LoVo (cell line): Measurements from ENCODE around the gene HECTD4.
A peak's percentile ranks its signal among the peaks of the same experiment; 100 is the strongest.
"Not testable (repeated sequence)": the region's sequence is repeated elsewhere in the genome, so short reads cannot be mapped to it uniquely, and the experiment has no call there.

ENCODE experiments used
- DNase-seq: peaks from one replicate; pipeline ENCODE4 v3.0.0-alpha.2; 2016; ENCODE audit warnings: low spot score

Gene HECTD4

DNA sequence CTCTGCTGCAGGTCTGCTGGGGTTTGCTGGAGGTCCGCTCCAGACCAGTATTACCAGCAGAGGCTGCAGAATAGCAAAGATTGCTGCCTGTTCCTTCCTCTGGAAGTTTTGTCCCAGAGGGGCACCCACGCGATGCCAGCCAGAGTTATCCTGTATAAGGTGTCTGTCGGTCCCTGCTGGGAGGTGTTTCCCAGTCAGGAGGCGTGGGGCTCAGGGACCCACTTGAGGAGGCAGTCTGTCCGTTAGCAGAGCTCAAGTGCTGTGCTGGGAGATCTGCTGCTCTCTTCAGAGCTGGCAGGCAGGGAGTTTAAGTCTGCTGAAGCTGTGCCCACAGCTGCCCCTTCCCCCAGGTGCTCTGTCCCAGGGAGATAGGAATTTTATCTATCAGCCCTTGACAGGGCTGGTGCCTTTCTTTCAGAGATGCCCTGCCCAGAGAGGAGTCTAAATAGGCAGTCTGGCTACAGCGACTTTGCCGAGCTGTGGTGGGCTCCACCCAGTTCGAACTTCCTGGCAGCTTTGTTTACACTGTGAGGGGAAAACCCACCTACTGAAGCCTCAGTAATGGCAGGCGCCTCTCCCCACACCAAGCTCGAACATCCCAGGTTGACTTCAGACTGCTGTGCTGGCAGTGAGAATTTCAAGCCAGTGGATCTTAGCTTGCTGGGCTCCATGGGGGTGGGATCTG is 223.6 kb downstream of the HECTD4 start:
- DNase-seq, result not testable (repeated sequence)

DNA sequence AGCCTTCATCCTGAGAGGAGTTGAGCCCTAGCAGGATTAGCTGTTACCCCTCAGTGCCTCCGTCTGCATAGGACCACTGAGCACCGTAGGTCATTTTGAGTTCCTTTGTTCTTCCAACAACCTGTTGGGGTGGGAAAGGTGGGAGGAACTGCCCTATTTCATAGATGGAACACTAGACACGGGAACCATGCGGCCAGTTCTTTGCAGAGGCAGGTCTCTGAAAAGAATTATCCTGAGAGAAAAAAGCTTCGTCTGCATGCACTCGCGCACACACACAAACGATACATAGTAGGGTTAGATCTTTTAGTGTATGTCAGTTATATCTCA is 228.4 kb downstream of the HECTD4 start:
- DNase-seq, result no peak

DNA sequence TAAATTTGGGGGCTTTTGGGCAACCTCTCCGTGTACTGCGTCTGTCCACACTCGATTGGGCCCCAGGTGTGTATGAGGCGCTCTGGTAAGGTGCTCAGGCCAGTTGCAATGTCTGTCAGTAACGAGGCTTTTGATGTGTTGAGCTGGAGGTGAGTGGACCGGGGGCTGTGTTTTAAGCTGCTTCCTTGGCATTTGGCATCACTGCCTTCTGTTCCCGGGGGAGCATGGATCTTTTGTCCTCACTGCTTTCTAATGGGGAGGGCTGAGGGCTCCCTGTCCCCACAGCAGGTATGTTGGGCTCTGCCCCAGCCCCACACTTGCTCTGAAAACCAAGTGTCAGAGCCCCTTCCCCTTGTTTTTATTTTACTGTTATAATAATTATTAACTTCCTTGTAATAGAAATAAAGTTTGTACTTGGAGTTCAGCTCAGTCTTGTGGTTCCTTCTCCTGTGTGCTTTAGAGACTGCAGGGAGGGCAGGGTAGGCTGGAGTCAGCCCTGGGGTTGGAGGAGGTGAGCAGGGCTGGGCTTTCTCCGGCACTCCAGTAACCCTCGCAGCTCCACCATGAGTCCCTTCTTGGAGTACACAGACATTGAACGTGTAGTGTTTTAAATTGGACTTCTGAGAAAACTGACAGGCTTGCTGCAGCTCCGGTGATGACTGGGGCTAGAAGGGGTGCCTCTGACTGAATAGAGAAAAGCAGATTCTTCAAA is 228.9 kb downstream of the HECTD4 start:
- DNase-seq, result no peak

DNA sequence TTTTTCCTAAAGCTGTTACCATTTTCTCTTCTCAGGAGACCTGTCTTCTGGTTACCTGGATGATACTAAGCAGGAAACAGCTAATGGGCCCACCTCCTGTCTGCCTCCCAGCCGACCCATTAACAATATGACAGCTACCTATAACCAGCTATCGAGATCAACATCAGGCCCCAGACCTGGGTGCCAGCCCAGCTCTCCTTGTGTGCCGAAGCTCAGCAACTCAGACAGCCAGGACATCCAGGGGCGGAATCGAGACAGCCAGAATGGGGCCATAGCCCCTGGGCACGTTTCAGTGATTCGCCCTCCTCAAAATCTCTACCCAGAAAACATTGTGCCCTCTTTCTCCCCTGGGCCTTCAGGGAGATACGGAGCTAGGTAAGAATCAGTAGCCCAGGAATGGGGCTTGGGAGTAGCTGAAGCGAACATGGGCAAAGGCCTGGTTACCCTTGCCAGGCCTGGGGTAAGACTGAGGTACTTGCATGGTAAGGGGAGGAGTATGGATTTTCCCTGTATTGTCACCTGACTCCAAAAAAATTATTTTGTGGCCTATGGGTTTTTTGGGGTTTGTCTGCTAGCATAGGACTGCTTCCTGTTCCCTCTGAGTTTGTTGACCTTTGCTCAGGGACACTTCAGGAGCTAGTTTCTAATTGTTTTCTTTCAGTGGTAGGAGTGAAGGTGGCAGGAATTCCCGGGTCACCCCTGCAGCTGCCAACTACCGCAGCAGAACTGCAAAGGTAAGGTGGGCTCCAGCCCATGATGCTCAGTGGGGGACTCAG is 230.3 kb downstream of the HECTD4 start:
- no peak for DNase-seq

DNA sequence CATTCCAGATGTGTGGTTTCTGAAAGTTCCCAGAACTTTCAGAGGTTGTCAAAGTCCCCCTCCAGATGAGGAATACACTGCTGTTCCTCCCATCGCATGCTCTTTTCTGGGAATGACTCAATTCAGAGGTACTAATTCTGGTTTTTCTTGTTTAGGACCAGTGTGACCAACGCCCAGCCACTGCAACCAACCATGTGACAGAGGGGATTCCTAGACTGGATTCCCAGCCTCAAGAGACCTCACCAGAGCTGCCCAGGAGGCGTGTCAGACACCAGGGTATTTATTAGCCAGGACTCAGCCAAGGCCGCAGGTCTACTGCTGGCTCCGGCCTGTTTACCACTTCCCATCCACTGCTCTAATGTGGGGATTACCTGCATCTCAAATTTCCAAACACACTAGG is 232.6 kb downstream of the HECTD4 start:
- no peak for DNase-seq

DNA sequence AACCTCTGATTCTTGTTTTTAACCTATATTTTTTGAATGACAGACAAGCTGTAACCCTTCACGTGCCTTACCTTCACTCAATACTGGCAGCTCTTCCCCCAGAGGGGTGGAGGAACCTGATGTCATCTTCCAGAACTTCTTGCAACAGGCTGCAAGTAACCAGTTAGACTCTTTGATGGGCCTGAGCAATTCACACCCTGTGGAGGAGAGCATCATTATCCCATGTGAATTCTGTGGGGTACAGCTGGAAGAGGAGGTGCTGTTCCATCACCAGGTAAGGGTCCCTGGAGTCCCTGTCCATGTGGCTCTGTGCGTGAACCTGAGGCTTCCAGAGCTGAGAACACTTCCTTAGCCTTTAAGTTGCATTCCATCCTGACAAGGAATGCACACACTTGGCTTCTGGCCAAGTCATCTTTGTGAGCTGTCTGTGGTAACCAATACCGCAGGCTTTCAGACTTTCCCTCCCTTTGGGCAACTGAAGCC is 234.2 kb downstream of the HECTD4 start:
- DNase-seq, result peak; percentile 38

DNA sequence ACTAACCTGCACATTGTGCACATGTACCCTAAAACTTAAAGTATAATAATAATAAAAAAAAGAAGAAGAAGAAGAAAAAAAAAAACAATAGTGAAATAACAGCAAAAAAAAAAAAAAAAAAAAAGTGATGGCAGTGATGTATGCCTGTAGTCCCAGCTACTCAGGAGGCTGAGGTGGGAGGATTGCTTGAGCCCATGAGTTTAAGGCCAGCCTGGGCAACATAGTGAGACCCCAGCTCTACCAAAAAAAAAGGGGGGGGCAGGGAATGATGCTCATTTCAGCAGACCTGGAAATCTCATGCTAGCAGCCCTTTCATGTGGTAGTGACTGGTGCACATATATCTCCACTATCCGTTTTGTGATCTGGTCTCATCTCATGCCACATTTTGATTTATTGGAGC is 236.1 kb downstream of the HECTD4 start:
- DNase-seq, result no peak

DNA sequence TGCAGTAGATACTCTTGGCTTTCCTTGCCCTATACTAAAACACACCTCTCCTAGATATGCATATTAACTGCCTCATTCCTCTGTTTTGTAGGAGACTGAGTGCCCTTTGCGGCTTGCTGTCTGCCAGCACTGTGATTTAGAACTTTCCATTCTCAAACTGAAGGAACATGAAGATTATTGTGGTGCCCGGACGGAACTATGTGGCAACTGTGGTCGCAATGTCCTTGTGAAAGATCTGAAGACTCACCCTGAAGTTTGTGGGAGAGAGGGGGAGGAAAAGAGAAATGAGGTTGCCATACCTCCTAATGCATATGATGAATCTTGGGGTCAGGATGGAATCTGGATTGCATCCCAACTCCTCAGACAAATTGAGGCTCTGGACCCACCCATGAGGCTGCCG is 241.5 kb downstream of the HECTD4 start:
- DNase-seq, result no peak

DNA sequence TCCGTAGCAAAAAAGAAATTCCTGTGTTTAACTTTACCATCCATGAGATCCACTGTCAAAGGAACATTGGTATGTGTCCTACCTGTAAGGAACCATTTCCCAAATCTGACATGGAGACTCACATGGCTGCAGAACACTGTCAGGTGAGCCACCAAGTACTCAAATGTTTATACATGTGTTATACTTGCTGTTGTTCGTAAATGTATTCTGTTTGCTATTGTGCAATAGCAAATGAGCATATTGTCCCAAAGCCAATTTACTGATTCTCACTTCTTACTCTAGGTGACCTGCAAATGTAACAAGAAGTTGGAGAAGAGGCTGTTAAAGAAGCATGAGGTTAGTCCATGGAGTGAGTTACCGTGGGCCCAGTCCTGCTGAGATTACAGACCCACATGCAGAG is 247.5 kb downstream of the HECTD4 start:
- DNase-seq, result no peak

DNA sequence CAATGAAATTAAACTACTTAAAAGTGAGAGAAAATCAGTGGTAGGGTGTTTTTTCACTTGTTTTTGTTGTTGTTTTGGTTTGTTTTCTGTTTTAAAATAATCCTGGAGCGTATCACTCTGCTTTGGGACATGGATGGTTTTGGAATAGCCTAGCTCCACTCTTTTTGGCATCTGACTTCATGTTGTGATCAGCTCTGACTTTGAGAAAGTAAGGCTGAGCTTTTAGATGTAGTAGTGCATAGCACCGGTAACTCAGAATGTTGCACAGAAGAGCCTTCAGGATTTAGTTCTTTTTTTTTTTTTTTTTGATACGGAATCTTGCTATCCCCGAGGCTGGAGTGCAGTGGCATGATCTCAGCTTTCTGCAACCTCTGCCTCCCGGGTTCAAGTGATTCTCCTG is 248.8 kb downstream of the HECTD4 start:
- DNase-seq, result no peak

DNA sequence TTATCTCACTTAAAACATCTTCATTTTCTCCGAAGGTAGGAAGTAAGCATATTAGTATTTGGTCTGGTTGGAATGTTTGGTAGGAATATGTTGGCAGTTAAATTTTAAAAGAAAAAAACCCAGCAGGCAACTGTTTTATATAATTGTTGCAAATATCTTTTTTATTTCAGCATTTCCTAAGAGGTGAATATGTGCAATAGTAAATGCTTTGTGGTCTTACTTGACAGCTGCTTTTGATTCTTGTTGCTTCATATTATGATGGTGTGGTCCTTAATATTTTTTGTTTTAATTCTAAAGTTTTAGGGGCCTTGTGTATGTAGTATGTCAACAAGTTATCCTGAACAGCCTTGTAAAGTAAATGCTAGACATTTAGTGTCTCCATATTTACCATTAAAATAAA is 250.5 kb downstream of the HECTD4 start:
- no peak for DNase-seq

DNA sequence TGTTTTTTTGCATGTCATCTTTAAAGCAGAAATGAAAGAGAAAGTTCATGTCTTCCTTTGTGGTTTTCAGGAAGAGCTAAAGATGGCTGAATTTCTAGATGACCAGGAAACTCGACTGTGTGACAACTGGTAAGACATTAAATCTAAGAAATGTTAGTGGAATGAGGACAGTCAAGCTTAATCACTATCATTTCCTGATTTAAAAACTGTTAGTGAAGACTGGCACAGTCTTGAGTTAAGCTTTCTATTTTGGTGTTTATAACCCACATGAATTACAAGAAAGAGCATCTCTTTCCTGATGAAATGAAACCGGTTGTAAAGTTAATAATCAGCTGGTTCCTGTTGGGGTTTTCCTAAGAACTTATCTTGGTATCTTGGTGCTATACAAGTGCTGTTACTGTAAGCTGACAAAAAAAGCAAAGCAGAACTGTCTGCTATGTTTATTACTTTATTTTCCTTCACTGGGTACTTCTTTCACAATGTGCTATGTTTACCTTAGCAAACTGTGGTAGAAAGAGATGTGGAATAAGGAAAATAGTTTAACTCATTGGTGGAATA is 251.7 kb downstream of the HECTD4 start:
- DNase-seq, result no peak

DNA sequence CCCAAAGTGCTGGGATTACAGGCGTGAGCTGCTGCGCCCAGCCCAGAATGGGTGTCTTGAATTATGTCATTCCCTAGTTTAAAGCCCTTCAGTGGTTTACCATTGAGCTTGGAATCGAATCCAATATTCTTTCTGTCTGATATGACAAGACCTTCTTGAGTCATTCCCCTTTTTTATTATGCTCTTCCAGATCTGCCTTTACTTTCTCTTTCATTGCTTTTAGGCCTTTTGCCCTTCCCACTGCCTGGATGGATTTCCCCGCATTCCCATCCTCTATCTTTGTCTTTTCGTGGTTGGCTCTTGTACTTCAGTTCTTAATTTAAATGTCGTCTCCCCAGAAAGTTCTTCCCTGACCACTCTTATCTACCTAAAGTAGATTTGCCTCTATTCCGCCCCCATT is 255.3 kb downstream of the HECTD4 start:
- no peak for DNase-seq

DNA sequence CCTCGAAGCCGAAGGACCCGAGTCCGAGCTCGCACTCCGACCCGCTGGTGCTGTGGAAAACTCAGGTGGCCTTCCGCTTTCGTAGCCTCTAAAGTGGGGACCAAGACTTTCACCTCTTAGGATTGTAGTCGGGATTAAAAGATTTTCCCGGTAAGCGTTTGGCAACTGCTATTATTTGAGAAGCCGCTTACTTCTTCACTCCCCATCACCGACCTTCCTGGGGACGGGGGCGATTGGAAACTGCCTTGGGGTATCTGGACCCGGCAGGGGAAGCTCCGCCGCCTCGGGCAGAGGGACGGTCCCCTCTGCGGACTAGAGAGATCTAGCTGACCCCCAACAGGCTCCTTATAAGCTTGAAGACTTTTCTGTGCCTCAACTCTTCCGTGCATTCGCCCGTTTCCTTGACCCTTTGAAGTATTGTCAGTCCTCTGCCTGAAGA is 256.2 kb downstream of the HECTD4 start:
- DNase-seq, result no peak

DNA sequence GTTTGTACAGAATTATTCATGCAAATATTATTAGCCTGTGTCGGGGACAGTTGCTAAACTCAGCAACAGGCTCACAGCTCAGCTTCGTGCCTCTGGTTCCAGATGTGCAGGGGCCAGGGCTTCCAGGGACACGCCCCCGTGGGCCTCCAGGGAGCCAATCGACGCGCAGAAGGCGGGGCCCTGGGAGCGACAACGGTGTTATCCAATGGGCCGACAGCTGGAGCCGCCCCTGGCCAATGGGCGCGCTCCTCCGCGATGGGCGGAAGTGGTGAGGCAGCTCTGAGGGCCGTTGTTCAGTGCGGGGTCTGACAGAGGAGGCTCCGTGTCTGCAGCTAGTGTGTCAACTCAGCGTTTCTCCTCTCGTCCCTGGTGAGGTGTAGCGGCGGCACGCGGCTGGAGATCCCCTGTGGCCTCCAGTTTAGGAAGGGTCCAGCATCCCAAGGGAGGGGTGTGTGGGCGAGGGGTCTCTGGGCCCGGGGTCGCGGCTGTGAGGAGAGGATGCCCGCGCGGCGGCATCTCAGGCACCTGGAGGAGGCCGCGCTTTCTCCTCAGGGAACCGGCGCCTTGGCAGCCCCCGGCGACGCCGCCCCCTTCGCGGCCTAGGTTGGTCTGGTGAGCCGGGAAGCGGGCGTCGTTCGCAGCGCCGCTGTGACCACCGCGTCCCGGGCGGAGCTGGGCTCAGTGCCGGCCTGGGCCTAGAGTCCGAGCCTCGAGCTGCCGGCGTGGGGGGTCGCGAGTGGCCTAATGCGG is 256.8 kb downstream of the HECTD4 start, which contains the start of gene TRAFD1:
TRAFD1 (plus strand) TSS at position 311 of the 750 bp plus-strand sequence. CDS start 4,963 bp downstream, outside the sequence.
- peak; percentile 100 for DNase-seq

DNA sequence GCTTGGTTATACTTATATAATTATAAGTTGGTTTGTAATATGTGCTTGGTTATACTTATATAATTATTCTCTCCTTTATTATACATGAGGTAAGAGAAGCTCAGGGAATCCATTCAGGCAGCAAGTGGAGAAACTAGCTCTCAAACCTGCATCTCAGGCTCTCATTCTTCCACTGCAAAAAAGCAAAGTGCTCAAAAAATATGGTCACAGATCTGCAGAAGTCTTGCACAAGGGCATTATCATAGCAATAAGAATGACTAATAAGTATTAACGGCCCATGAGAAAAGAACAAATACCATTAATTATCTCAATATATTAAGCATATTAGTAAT is 257.3 kb downstream of the HECTD4 start:
- no peak for DNase-seq

DNA sequence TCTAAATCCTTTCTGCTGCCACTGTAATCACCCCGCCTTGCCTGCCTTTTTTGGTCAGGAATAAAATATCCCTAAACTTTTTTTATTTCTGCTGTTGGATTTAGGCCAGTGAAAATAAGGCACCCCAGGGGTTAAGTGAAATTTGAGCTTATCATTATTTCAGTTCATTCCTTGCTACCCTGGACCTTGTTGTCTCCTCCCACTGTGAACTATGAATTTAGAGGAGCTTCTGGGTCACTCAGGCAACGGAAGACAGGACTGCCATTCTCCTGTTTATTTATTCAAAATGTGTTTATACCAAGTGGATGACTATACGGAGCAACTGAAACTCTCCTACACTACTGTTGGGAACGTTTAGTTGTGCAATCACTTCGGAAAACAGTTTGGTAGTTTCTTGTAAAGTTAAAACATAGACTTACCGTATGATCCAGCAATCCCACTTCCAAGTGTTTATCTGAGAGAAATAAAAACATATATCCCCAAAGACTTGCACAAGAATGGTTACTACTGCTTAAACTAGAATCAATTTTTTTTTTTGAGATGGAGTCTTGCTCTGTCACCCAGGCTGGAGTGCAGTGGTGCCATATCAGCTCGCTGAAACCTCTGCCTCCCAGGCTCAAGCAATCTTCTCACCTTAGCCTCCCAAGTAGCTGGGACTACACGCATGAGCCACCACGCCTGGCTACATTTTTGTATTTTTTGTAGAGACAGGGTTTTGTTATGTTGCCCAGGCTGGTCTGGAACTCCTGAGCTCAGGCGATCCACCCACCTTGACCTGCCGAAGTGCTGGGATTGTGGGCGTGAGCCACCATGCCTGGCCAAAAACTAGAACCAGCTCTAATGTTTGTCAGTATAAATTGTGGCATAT is 259.2 kb downstream of the HECTD4 start:
- no peak for DNase-seq

DNA sequence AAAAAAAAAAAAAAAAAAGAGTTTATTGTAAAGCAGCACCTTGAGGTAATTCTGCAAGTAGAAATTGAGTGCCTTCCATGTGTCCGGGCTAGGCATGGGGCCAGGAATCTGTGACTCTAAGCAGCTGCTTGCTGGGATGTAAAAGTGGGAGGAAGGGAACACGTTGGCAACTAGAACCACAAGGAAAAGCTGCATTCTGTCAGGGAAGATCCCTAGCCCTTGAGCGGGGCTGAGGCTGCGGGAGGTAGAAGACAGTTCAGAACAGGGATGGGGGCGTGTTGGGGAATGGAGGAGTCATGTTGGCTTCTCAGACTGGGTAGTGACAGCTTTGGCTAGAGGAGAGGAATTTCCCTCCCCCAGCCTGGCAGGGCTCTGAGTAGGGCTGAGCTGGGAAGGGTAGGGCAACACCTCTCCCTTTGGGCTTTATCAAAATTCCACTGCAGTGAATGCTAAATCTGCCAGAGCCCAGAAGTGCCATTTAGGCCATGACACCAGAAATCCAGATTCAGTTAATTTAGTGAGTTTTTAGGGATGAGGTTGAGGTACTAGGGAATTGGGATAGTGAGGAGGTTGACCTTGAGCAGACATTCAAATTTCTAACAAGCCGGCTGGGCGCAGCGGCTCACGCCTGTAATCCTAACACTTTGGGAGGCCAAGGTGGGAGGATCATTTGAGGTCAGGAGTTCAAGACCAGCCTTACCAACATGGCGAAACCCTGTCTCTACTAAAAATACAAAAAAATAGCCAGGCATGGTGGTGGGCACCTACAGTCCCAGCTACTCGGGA is 260.3 kb downstream of the HECTD4 start:
- peak; percentile 20 for DNase-seq

DNA sequence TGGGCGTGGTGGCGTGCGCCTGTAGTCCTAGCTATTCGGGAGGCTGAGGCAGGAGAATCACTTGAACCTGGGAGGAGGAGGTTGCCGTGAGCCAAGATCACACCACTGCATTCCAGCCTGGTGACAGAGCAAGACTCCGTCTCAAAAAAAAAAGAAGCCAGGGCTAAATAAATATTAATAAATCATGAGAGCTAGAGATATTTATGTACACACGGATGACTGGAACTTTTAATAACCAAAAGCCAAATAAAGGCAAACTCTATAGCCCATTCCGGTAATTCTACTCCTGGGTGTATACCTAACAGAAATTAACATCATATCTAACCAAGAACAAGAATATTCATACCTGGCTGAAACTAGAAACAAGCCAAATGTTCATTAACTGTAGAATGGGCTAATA is 264.5 kb downstream of the HECTD4 start:
- DNase-seq, result no peak
